GM18870 (cell line): ENCODE results near the gene CYCS.

ENCODE experiments used
- ATAC-seq: cut with Tn5 transposase; IDR thresholded peaks from one replicate; pipeline ENCODE4 v1.9.1; 2021; ENCODE audit warnings: moderate library complexity; ENCODE audit not compliant: unreplicated experiment

CYCS gene

DNA sequence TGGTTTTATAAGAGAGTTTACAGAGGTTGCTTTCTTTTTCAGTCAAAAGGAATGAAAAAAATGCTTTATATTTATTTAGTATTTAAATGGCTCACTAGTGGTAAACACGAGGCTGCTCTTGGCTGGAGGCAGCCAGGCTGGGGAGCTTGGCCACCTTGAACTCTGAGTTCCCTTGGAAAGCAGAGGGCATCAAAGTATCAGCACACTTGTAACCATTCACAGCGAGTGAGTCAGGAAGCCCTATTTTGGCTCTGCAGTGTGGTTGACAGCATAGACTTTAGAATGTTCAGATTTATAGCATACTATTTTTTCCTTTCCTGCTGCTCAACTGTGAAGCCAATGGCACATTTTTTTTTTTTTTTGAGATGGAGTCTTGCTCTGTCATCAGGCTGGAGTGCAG is 51.6 kb downstream of the CYCS start:
- no peak for ATAC-seq
